ENCODE results near the gene MAPK13.
A peak's percentile ranks its signal among the peaks of the same experiment; 100 is the strongest.
"Not testable (repeated sequence)": the region's sequence is repeated elsewhere in the genome, so short reads cannot be mapped to it uniquely, and the experiment has no call there.

The MAPK13 gene

GRCh38 chr6:36115412-36115811, 14.9 kb upstream of the MAPK13 start:
- DNase-seq, result no peak

- no peak for DNase-seq
Measured at GRCh38 chr6:36116066-36116864, 14.0 kb upstream of the MAPK13 start.

DNA sequence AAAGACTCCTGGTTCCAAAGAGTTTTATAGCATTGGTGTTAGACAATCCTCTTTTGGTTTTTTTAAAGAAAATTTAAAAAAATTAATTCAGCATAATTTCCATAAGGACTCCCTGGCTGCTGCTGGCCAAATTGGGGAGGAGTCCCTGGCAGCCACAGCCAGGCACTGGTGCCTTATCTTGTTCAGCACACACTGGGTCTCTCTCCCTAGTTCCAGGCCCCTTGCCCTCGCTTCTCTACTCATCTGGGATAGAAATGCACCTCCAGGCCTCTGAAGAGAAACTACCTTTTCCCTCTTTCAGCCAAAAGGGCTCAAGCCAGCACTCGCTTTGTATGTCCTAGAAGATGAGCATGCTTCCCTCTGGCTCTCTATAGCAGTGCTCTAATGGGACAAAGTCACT, 13.4 kb upstream of the MAPK13 start:
- no peak for DNase-seq

GRCh38 chr6:36117658-36118549, 12.4 kb upstream of the MAPK13 start:
- no peak for DNase-seq

DNA sequence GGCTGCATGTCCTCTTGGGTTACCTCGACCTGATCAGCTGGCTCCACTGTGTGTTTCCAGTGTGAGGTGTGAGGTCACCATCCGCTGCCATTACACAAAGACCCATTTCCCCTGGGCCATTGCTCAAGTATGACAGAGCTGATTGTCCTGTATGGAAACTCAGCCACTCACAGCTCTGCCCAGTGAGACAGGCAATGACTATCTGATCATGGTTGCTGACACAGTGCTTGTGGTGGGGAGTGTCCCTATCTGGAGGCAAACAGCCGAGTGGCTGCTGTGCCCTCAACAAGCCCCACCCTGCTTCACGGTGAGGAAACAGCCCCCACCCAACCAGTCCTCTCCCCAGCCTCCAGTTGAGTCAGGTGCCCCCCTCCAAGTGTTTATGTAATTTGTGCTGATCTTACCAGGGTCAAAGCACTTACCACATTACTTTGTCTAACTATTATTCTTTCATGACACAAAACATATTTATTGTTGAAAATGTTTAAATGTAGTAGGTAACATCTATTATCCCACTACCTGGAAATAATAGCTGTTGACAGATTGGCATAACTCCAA, 11.7 kb upstream of the MAPK13 start:
- DNase-seq, result peak; percentile 54 to 64

DNA sequence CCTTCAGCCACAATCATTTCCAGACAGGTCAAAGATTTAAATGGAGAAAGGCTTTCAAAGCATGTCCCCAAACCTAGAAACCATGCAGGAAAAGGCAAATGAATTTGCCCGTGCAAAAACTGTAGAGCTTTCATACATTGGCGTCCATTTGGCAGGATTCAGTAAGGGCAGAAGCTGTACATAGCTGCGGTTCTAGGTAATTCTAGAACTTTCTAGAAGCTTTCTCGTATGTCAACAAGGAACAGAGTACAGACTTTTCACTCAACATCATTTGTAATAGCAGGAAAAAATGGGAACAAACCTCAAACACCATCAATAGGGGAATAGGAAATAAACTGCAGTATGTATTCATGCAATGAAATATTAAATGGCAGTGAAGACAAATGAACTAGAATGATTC, 11.1 kb upstream of the MAPK13 start:
- no peak for DNase-seq

DNA sequence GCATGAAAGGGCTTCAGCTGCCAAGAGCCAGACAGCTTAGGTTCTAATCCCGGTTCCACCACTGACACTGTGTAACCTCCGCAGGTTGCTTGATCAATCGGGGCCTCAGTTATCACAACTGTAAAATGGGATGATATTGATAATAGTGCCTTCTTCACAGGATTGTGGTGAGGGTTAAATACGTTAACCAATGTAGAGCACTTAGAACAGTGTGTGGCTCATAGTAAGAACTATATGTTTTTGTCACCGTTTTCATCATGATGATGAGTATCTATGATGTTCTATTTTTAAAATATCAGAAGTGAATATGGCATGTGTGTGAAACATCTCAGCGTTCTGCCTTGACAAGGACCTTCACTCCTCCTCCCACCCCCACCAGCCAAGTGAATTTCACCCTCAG, 10.3 kb upstream of the MAPK13 start:
- no peak for DNase-seq

- peak; percentile 73 to 79 for DNase-seq
Measured at GRCh38 chr6:36120539-36120938, 9.8 kb upstream of the MAPK13 start.

- DNase-seq, result peak; percentile 52 to 55
Measured at GRCh38 chr6:36120979-36121786, 9.1 kb upstream of the MAPK13 start.

DNA sequence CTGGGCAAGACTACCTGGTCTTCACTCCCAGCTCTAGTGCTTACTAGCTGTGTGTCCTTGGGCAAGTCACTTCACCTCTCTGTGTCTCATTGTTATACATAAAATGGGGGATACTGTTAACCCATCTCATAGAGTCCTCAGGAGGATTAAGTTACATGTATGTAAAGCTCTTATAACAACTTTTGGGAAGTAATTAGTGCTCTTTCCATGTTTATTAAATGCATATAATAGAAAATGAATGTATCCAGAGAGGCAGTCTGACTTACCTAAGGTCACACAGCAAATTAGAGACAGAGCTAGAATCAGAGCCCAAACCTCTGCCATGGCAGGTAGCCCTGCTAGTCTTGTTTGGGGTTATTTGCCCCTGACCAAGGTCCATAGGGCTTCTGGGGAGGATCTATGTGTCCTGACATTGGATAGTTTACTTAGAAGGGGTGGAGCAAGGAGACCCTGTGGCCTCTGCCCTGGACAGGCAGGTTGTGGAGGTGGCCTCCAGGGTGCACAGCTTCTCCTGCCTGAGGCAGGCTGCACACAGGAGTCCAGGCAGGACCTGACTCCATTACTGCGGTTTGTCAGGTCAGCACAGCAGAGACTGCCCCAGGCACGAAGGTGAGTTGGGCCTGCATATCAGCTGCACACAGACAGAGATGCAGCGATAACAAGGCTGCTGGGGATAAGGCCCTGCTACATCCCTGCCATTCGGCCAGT, 8.4 kb upstream of the MAPK13 start:
- no peak for DNase-seq

DNA sequence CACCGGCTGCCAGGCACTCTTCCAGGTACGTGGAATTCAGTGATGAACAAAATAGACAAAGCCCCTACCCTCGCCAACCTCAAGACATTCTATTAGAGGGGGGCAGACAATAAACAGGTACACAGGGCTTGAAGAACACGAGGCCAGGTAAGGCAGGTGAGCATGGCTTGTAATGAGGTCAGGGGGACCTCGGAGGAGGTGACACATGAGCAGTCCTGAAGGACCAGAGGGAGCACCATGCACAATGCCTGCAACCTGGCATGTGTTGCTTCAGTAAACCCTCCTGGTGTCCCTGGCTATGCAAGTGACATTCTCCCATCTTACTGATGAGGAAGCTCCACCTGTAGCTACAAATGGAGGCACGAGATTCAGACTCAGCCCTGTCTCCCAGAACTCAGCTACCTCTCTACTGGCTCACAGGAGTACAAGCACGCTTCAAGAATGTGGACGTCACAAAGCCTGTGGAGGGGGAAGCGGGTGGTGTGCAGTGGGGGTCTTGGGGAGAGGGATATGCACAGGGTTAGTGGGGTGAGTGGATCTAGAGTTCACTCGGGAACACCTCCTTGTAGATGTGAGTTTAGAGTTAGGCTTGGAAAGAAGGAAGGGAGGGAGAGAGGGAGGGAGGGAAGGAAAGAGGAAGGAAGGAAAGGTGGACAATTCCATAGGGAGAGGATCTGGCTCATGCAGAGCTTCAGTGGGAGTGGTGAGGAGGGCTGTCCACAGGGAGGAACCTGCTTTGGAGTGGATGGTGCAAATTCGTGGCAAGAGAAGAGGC, 7.6 kb upstream of the MAPK13 start:
- DNase-seq, result no peak

GRCh38 chr6:36123270-36124139, 6.8 kb upstream of the MAPK13 start:
- peak; percentile 84 to 92 for DNase-seq

GRCh38 chr6:36124346-36124745, 6.0 kb upstream of the MAPK13 start:
- not testable (repeated sequence) for DNase-seq

DNA sequence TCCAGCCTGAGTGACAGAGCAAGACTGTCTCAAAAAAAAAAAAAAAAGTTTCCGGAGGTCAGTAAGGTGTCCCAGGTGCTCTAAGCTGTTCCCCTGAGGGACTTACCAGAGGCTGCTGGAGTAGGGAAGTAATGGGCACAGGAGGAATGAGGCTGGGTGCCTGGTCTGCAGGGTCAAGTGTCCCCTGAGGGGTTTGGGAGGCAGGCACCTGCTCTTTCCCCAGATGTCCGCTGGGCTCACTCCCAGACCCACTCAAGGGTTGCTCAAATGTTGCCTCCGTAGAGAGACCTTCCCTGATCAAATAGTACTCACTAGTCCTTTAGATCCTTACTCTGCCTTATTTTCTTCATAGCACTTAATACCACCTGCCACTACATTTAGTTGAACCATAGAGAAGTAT, 5.4 kb upstream of the MAPK13 start:
- no peak for DNase-seq

DNA sequence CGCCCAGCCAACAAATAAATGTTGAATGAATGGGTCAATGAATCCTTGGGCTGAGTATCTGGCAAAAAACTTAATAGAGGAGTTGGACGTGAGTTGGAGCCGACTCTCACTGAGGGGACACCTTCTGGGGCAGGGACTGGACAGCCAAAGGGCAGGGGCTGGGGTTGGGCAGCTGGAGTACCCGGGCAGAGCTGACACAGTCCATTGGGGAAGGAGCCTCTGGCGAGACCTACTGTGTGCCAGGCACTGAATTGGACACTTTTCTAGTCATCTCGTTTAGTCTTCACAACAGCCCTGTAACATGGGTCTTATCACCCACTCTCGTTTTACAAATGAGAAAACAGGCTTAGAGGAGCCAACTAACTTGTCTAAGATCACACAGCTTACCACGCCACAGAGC, 4.7 kb upstream of the MAPK13 start:
- no peak for DNase-seq

DNA sequence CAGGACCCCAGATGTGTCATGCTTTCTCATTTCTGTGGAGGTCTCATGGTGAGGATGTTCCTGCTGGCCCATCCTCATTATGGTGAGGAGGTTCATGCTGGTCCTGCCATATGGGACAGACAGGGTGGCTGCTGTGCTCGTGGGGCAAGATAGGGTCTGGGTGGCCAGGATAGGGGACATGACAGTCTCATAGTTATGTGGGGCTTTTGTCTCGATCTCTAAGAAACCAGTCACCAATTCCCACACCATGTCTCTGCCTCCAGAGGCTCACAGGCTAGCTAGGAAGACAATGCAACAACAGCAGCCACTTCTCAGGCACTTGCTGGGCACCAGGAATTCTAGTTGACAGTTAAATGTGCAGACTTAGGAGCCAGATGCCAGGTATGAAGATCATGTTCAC, 4.2 kb upstream of the MAPK13 start:
- no peak for DNase-seq

- DNase-seq, result no peak
Measured at GRCh38 chr6:36126553-36127458, 3.5 kb upstream of the MAPK13 start.

- DNase-seq, result no peak
Measured at GRCh38 chr6:36127462-36128016, 2.8 kb upstream of the MAPK13 start.

DNA sequence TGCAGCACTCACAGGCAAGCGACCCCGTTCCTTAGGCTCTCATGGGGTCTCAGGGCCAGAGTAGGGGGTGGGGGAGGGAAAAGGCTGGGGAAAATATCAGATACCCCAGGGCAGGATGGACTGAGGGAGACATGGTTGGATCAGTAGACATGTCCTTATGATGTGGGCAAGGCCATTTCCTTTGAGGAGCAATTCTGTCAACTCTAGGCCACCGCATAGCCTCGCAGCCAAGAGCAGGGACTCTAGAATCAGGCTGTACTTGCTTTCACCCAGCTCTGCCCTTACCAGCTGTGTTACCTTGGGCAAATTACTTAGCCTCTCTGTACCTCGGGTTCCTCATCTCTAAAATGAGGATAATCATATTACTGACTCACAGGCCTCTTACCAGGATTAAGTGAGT, 2.2 kb upstream of the MAPK13 start:
- DNase-seq, result no peak
